Neural cell (in vitro differentiated cells): ENCODE measurements around the gene MYOM1. TPM values are rescaled to one million over a fixed set of nuclear protein-coding genes. Genes with fewer than 3 reads are reported as not detected.

ENCODE experiments used
- H2AFZ ChIP-seq: fragments of 200-600, 300-800 bp; sonication (generic), shearing (Covaris generic); 2 replicates; pipeline ENCODE4 v1.6.0; 2014; ENCODE audit warnings: low read depth, mild to moderate bottlenecking, antibody characterized with exemption, low read length, moderate library complexity
- H3F3A ChIP-seq: fragments of 200-600 bp; shearing (Covaris generic); 2 replicates; pipeline ENCODE4 v1.6.1; 2016; ENCODE audit warnings: mild to moderate bottlenecking, moderate library complexity, mixed read lengths, antibody characterized with exemption, low read length; ENCODE audit not compliant: insufficient read depth, poor library complexity, severe bottlenecking
- H3K27ac ChIP-seq: fragments of 200-600, 300-800 bp; sonication (generic), shearing (Covaris generic); 2 replicates; pipeline ENCODE4 v1.5.1; 2014; ENCODE audit warnings: mild to moderate bottlenecking, low read length, moderate library complexity
- H3K27me3 ChIP-seq: fragments of 300-800, 200-600 bp; sonication (generic), shearing (Covaris generic); 2 replicates; pipeline ENCODE4 v1.6.0; 2014; ENCODE audit warnings: mild to moderate bottlenecking, low read depth, low read length, moderate library complexity; ENCODE audit not compliant: insufficient read depth
- H3K36me3 ChIP-seq: fragments of 300-800, 200-600 bp; sonication (generic), shearing (Covaris generic); 2 replicates; pipeline ENCODE4 v1.5.1; 2014; ENCODE audit warnings: mild to moderate bottlenecking, antibody characterized with exemption, low read length, moderate library complexity; ENCODE audit not compliant: insufficient read depth
- H3K4me2 ChIP-seq: fragments of 300-800, 200-600 bp; sonication (generic), shearing (Covaris generic); 2 replicates; pipeline ENCODE4 v1.6.0; 2014; ENCODE audit warnings: mild to moderate bottlenecking, low read length
- H3K4me3 ChIP-seq: fragments of 300-800, 200-600 bp; sonication (generic), shearing (Covaris generic); 2 replicates; pipeline ENCODE4 v1.5.1; 2014; ENCODE audit warnings: mild to moderate bottlenecking, low read length, moderate library complexity
- H3K79me2 ChIP-seq: fragments of 200-600 bp; shearing (Covaris generic); replicated peaks from 2 replicates; pipeline ENCODE4 v1.6.0; 2014; ENCODE audit warnings: mild to moderate bottlenecking, low read length, moderate library complexity; ENCODE audit not compliant: insufficient read depth
- H3K9ac ChIP-seq: fragments of 300-800, 200-600 bp; sonication (generic), shearing (Covaris generic); 2 replicates; pipeline ENCODE4 v1.6.1; 2016; ENCODE audit warnings: mild to moderate bottlenecking, low read length, mixed read lengths
- H3K9me2 ChIP-seq: fragments of 200-600 bp; shearing (Covaris generic); 2 replicates; pipeline ENCODE4 v1.6.1; 2016; ENCODE audit warnings: mild to moderate bottlenecking, low read length, mixed read lengths; ENCODE audit not compliant: insufficient read depth
- H3K9me3 ChIP-seq: fragments of 200-600, 300-800 bp; sonication (generic), shearing (Covaris generic); 2 replicates; pipeline ENCODE4 v1.6.1; 2016; ENCODE audit warnings: mild to moderate bottlenecking, mixed run types, low read length, moderate library complexity, mixed read lengths
- H4K20me1 ChIP-seq: fragments of 200-600 bp; shearing (Covaris generic); 2 replicates; pipeline ENCODE4 v1.6.1; 2016; ENCODE audit warnings: mild to moderate bottlenecking, mixed run types; ENCODE audit not compliant: insufficient read depth
- CTCF ChIP-seq: fragments of 450-650 bp; IDR thresholded peaks from 2 replicates; pipeline ENCODE4 v1.5.1; 2014; ENCODE audit warnings: antibody characterized with exemption, mild to moderate bottlenecking, moderate library complexity; ENCODE audit not compliant: poor library complexity, severe bottlenecking
- EP300 ChIP-seq: fragments of 450-650 bp; conservative IDR thresholded peaks from 2 replicates; pipeline ENCODE4 v1.6.1; 2014; ENCODE audit warnings: antibody characterized with exemption, mild to moderate bottlenecking, moderate library complexity; ENCODE audit not compliant: poor library complexity, severe bottlenecking
- EZH2 ChIP-seq: fragments of 200-600, 300-800 bp; shearing (Covaris generic), sonication (generic); IDR thresholded peaks from 2 replicates; pipeline ENCODE4 v1.6.1; 2014; ENCODE audit warnings: antibody characterized with exemption, low read length, borderline replicate concordance, mild to moderate bottlenecking; ENCODE audit not compliant: insufficient read depth, poor library complexity, severe bottlenecking
- MXI1 ChIP-seq: fragments of 450-650 bp; conservative IDR thresholded peaks from 2 replicates; pipeline ENCODE4 v1.6.1; 2014; ENCODE audit warnings: antibody characterized with exemption, mild to moderate bottlenecking; ENCODE audit not compliant: poor library complexity, severe bottlenecking
- POLR2AphosphoS5 ChIP-seq: IDR thresholded peaks from 2 replicates; pipeline ENCODE4 v1.6.1; 2012
- RAD21 ChIP-seq: fragments of 450-650 bp; conservative IDR thresholded peaks from 2 replicates; pipeline ENCODE4 v1.6.1; 2014; ENCODE audit warnings: antibody characterized with exemption, mild to moderate bottlenecking, moderate library complexity
- REST ChIP-seq: IDR thresholded peaks from 2 replicates; pipeline ENCODE4 v1.6.1; 2012; ENCODE audit warnings: borderline replicate concordance
- SMC3 ChIP-seq: fragments of 450-650 bp; conservative IDR thresholded peaks from 2 replicates; pipeline ENCODE4 v1.6.1; 2014; ENCODE audit warnings: antibody characterized with exemption, mild to moderate bottlenecking, moderate library complexity; ENCODE audit not compliant: poor library complexity
- TAF1 ChIP-seq: IDR thresholded peaks from 2 replicates; pipeline ENCODE4 v1.6.1; 2012; ENCODE audit warnings: low read depth
- polyA plus RNA-seq: library from polyadenylated mRNA; depleted of rRNA; stranded (reverse); fragments of >200 nt; gene quantifications from 2 replicates; pipeline ENCODE4 v1.2.3, GENCODE V29; 2014

MYOM1 gene
- polyA plus RNA-seq, 1 donor from 2014 or later = 1.7 TPM

GRCh38 chr18:3093624-3094337, 126.0 kb downstream of the MYOM1 start:
- Histone ChIP-seq H3K4me2 (no peak overlapping the region), H3K9ac (no peak overlapping the region), H3K79me2 (no peaks in the 10 kb centered on the region), H2AFZ (no peak overlapping the region), H3K36me3 (no peaks in the 10 kb centered on the region), H4K20me1 (no peaks in the 10 kb centered on the region), H3K9me2 (no peaks in the 10 kb centered on the region), H3F3A (no peaks in the 10 kb centered on the region), H3K4me3 (no peak overlapping the region), H3K9me3 (no peaks in the 10 kb centered on the region), H3K27me3 (no peaks in the 10 kb centered on the region), H3K27ac (no peak overlapping the region)
- TF ChIP-seq TAF1 = no peak
- TF ChIP-seq POLR2AphosphoS5 = no peak
- no peak for TF ChIP-seq MXI1

- H3K79me2 ChIP-seq = no peaks in the 10 kb centered on the region
- H3K9ac ChIP-seq = no peak overlapping the region
- no peaks in the 10 kb centered on the region for H4K20me1 ChIP-seq
- no peak overlapping the region for H2AFZ ChIP-seq
- no peak overlapping the region for H3K27ac ChIP-seq
- H3F3A ChIP-seq = no peaks in the 10 kb centered on the region
- no peaks in the 10 kb centered on the region for H3K9me3 ChIP-seq
- H3K4me2 ChIP-seq = no peak overlapping the region
- H3K9me2 ChIP-seq = no peaks in the 10 kb centered on the region
- TF ChIP-seq MXI1 (no peak), POLR2AphosphoS5 (no peak), RAD21 (no peak), TAF1 (no peak), SMC3 (no peak), EP300 (no peak), CTCF (no peak), EZH2 (no peak), REST (no peak)
- no peaks in the 10 kb centered on the region for H3K27me3 ChIP-seq
- no peaks in the 10 kb centered on the region for H3K36me3 ChIP-seq
- no peak overlapping the region for H3K4me3 ChIP-seq
These were observed 127.0 kb downstream of the MYOM1 start for GRCh38 chr18:3092727-3093126.

GRCh38 chr18:3089579-3089978, 130.2 kb downstream of the MYOM1 start:
- no peaks in the 10 kb centered on the region for H4K20me1 ChIP-seq
- TF ChIP-seq EZH2 = no peak
- TF ChIP-seq MXI1 = no peak
- no peak for TF ChIP-seq CTCF
- TF ChIP-seq RAD21 = no peak
- TF ChIP-seq EP300 = no peak
- TF ChIP-seq SMC3 = no peak
- TF ChIP-seq TAF1 = no peak
- no peak for TF ChIP-seq POLR2AphosphoS5
- no peak overlapping the region for H2AFZ ChIP-seq
- no peak overlapping the region for H3K27ac ChIP-seq
- no peak overlapping the region for H3K4me2 ChIP-seq
- no peak overlapping the region for H3K4me3 ChIP-seq
- H3K27me3 ChIP-seq = no peaks in the 10 kb centered on the region
- H3K9me2 ChIP-seq = no peaks in the 10 kb centered on the region
- no peak overlapping the region for H3K9ac ChIP-seq
- H3F3A ChIP-seq = no peaks in the 10 kb centered on the region
- H3K79me2 ChIP-seq = no peaks in the 10 kb centered on the region
- H3K36me3 ChIP-seq = no peaks in the 10 kb centered on the region
- no peaks in the 10 kb centered on the region for H3K9me3 ChIP-seq
